ENCODE measurements around the gene ZDHHC18.

Gene ZDHHC18

DNA sequence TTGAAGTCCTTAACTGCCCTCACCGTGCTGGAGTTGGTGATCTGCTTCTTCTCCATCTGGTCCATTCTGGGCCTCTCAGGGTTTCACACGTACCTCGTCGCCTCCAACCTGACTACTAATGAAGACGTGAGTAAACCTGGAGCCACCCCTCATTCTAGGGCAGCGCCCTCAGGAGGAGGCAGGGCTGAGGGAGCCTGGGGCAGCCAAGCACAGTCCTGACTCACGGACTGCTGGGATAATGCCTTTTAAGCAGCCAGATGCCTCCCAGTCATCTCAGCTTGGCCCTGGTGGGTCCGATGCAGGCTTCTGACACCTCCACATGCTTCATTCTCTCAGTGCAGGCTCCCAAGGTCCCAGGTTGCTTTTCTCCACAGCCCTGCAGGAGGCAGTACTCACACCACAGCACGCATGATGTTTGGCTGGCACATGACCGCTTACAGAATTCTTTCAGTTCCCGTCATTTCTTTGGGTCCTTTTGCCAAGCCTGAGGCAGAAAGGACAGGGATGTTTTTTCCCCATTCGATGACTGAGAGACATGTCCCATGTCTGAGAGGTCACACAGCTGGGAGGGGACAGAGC lies 24.7 kb downstream of the ZDHHC18 start:
- no peak overlapping the region for H3K27ac ChIP-seq
- TF ChIP-seq, protein P1, sequence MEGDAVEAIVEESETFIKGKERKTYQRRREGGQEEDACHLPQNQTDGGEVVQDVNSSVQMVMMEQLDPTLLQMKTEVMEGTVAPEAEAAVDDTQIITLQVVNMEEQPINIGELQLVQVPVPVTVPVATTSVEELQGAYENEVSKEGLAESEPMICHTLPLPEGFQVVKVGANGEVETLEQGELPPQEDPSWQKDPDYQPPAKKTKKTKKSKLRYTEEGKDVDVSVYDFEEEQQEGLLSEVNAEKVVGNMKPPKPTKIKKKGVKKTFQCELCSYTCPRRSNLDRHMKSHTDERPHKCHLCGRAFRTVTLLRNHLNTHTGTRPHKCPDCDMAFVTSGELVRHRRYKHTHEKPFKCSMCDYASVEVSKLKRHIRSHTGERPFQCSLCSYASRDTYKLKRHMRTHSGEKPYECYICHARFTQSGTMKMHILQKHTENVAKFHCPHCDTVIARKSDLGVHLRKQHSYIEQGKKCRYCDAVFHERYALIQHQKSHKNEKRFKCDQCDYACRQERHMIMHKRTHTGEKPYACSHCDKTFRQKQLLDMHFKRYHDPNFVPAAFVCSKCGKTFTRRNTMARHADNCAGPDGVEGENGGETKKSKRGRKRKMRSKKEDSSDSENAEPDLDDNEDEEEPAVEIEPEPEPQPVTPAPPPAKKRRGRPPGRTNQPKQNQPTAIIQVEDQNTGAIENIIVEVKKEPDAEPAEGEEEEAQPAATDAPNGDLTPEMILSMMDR (conservative IDR thresholded peaks at IDR 0.05) = no peak

DNA sequence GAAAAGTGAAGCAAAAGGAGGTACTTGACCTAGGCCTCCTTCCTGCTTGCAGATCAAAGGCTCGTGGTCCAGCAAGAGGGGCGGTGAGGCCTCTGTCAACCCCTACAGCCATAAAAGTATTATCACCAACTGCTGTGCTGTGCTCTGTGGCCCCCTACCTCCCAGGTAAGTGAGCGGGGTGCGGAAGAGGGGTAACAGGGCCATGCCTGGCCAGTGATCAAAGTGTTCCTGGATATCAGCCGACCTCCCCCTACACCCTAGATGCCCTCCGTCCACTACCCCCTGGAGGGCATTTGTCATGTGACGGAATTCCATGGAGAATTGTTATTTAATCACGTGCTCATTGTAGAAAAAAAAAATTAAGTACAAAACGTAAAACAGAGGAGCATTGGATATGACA lies 26.2 kb downstream of the ZDHHC18 start:
- no peak overlapping the region for H3K27ac ChIP-seq
- TF ChIP-seq, protein P1 (conservative IDR thresholded peaks at IDR 0.05) = no peak

GRCh38 chr1:26853156-26853555 lies 26.7 kb downstream of the ZDHHC18 start:
- no peak overlapping the region for H3K27ac ChIP-seq
- TF ChIP-seq, protein P1 (conservative IDR thresholded peaks at IDR 0.05) = peak; percentile 90

DNA sequence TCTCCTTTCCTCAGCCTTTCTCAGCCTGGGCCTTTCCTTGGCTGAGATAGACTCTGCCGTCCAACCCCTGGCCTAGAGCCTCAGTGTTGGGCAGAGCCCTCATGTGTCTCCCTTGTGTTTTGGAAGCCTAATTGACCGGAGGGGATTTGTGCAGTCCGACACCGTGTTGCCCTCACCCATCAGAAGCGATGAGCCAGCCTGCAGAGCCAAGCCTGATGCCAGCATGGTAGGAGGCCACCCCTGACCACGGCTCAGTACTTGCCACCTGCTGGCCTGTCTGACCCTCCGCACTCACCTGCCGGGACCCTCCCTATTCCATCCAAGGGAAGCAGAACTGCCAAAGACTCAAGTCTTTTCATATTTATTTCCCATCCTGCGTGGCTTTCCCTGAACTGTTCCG lies 27.1 kb downstream of the ZDHHC18 start:
- TF ChIP-seq, protein P1 (conservative IDR thresholded peaks at IDR 0.05) = no peak
- no peak overlapping the region for H3K27ac ChIP-seq

- TF ChIP-seq, protein P1 (conservative IDR thresholded peaks at IDR 0.05) = no peak
- H3K27ac ChIP-seq = no peak overlapping the region
Observed at GRCh38 chr1:26854906-26855305, 28.4 kb downstream of the ZDHHC18 start.

DNA sequence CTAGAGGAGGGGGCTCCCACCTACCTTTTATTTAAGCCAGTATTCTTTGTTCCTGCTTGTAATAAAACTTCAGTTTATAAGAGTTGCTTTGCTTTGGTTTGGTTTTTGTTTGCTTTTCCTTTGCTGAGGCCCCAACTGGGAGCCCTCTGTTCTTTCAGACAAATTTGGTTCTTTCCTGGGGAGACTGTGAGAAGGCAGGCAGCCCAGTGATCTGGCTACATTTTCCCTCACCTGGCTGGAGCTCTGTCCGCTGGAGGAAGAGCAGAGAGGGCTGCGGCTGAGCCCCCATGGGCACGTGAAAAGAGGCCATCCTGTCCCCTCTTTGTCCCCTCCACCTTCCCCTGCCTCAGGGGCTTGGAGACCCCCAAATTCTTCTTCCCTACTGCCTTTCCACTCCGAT lies 29.1 kb downstream of the ZDHHC18 start:
- no peak overlapping the region for H3K27ac ChIP-seq
- TF ChIP-seq, protein P1 (conservative IDR thresholded peaks at IDR 0.05) = no peak

- no peak overlapping the region for H3K27ac ChIP-seq
- TF ChIP-seq, protein P1 (conservative IDR thresholded peaks at IDR 0.05) = no peak
Observed at GRCh38 chr1:26856181-26856580, 29.7 kb downstream of the ZDHHC18 start.
